Measurements from ENCODE around the gene STRIT1. TPM values are rescaled to one million over a fixed set of nuclear protein-coding genes. Genes with fewer than 3 reads are reported as not detected.

The STRIT1 gene
- total RNA-seq, 2 experiments from 2014 or later = not detected

GRCh38 chr3:155317211-155317610 is 23.7 kb upstream of the STRIT1 start:
- H3K9me2 ChIP-seq (ENCODE audit: insufficient read depth, low read length) = no peaks in the 10 kb centered on the region
- H3K4me3 ChIP-seq (ENCODE audit: low read depth, low read length, poor library complexity, severe bottlenecking) = no peak overlapping the region
- no peak overlapping the region for H3K27ac ChIP-seq (ENCODE audit: low read depth, low read length, poor library complexity, severe bottlenecking)
- no TSS peak for BruUV-seq (replicated peaks)
- CTCF ChIA-PET (ENCODE audit: unreplicated experiment) = interaction anchor here (0.5 kb wide), 1 partner anchor 375 kb away, joined by 3 read pairs; no protein-coding TSS in a partner anchor
- H3K4me2 ChIP-seq (ENCODE audit: low read length) = no peak overlapping the region
- H4K20me1 ChIP-seq (ENCODE audit: insufficient read depth, low read length) = no peaks in the 10 kb centered on the region
- H3K4me1 ChIP-seq (ENCODE audit: insufficient read depth, low read length, poor library complexity, severe bottlenecking) = no peaks in the 10 kb centered on the region
- POLR2A ChIA-PET = interaction anchor here (0.5 to 1.5 kb wide), 3 partner anchors 25 to 224 kb away, joined by 3 read pairs; no protein-coding TSS in a partner anchor
- intact Hi-C loops (cut with micrococcal nuclease; ENCODE audit: unreplicated experiment) = no loop called here
- no peaks in the 10 kb centered on the region for H3K36me3 ChIP-seq (ENCODE audit: insufficient read depth, low read length)
- H3K9me3 ChIP-seq (ENCODE audit: low read length) = no peaks in the 10 kb centered on the region
- no peak for DNase-seq (ENCODE audit: low spot score)
- H2AFZ ChIP-seq (ENCODE audit: low read length) = no peak overlapping the region
- no peaks in the 10 kb centered on the region for H3K79me2 ChIP-seq (ENCODE audit: insufficient read depth, low read depth, low read length)
- TF ChIP-seq CTCF (conservative IDR thresholded peaks at IDR 0.05; ENCODE audit: low read length) = no peak
- no peak for TF ChIP-seq EZH2phosphoT487 (IDR thresholded peaks at IDR 0.05; ENCODE audit: borderline replicate concordance, low read depth, low read length)

GRCh38 chr3:155316426-155316825 is 22.9 kb upstream of the STRIT1 start:
- intact Hi-C loops (cut with micrococcal nuclease; ENCODE audit: unreplicated experiment) = no loop called here
- DNase-seq (ENCODE audit: low spot score) = no peak
- Histone ChIP-seq H2AFZ (ENCODE audit: low read length) (no peak overlapping the region), H3K79me2 (ENCODE audit: insufficient read depth, low read depth, low read length) (no peaks in the 10 kb centered on the region), H3K4me3 (ENCODE audit: low read depth, low read length, poor library complexity, severe bottlenecking) (no peak overlapping the region), H3K4me2 (ENCODE audit: low read length) (no peak overlapping the region), H3K27ac (ENCODE audit: low read depth, low read length, poor library complexity, severe bottlenecking) (no peak overlapping the region), H3K36me3 (ENCODE audit: insufficient read depth, low read length) (no peaks in the 10 kb centered on the region), H3K9me3 (ENCODE audit: low read length) (no peaks in the 10 kb centered on the region), H4K20me1 (ENCODE audit: insufficient read depth, low read length) (no peaks in the 10 kb centered on the region), H3K9me2 (ENCODE audit: insufficient read depth, low read length) (no peaks in the 10 kb centered on the region), H3K4me1 (ENCODE audit: insufficient read depth, low read length, poor library complexity, severe bottlenecking) (no peaks in the 10 kb centered on the region)
- TF ChIP-seq EZH2phosphoT487 (IDR thresholded peaks at IDR 0.05; ENCODE audit: borderline replicate concordance, low read depth, low read length) (no peak), CTCF (conservative IDR thresholded peaks at IDR 0.05; ENCODE audit: low read length) (no peak)
- ChIA-PET POLR2A (interaction anchor here (0.5 to 1.5 kb wide), 2 partner anchors 30 to 144 kb away, joined by 3 to 5 read pairs; no protein-coding TSS in a partner anchor), CTCF (ENCODE audit: unreplicated experiment) (no interaction called here)
- no TSS peak for BruUV-seq (replicated peaks)

- no peak for TF ChIP-seq EZH2phosphoT487 (IDR thresholded peaks at IDR 0.05; ENCODE audit: borderline replicate concordance, low read depth, low read length)
- TF ChIP-seq CTCF (conservative IDR thresholded peaks at IDR 0.05; ENCODE audit: low read length) = no peak
- Histone ChIP-seq H3K9me2 (ENCODE audit: insufficient read depth, low read length) (no peaks in the 10 kb centered on the region), H3K36me3 (ENCODE audit: insufficient read depth, low read length) (no peaks in the 10 kb centered on the region), H3K79me2 (ENCODE audit: insufficient read depth, low read depth, low read length) (no peaks in the 10 kb centered on the region), H3K4me1 (ENCODE audit: insufficient read depth, low read length, poor library complexity, severe bottlenecking) (no peaks in the 10 kb centered on the region), H3K4me2 (ENCODE audit: low read length) (no peak overlapping the region), H3K27ac (ENCODE audit: low read depth, low read length, poor library complexity, severe bottlenecking) (no peak overlapping the region), H3K4me3 (ENCODE audit: low read depth, low read length, poor library complexity, severe bottlenecking) (no peak overlapping the region), H2AFZ (ENCODE audit: low read length) (no peak overlapping the region), H3K9me3 (ENCODE audit: low read length) (no peaks in the 10 kb centered on the region), H4K20me1 (ENCODE audit: insufficient read depth, low read length) (no peaks in the 10 kb centered on the region)
- ChIA-PET CTCF (ENCODE audit: unreplicated experiment) (no interaction called here), POLR2A (no interaction called here)
- no TSS peak for BruUV-seq (replicated peaks)
- intact Hi-C loops (cut with micrococcal nuclease; ENCODE audit: unreplicated experiment) = no loop called here
- no peak for DNase-seq (ENCODE audit: low spot score)
These were observed 20.4 kb upstream of the STRIT1 start for GRCh38 chr3:155313916-155314315.

All from OCI-LY7 (cell line).